ENCODE data around the gene SNRNP40.

The SNRNP40 gene

GRCh38 chr1:31318146-31318545, 21.6 kb upstream of the SNRNP40 start:
- ATAC-seq (ENCODE audit: low read depth) (no peak), DNase-seq (ENCODE audit: low spot score) (no peak)
- peaks cover 75% of the 10 kb centered on the region for H3K36me3 ChIP-seq (ENCODE audit: low read depth)
- H3K27me3 ChIP-seq (ENCODE audit: insufficient read depth, poor library complexity, severe bottlenecking): no peaks in the 10 kb centered on the region
- no peaks in the 10 kb centered on the region for H3K9me3 ChIP-seq (ENCODE audit: severe bottlenecking)
- H3K27ac ChIP-seq (ENCODE audit: poor library complexity, severe bottlenecking): no peak overlapping the region
- H3K4me1 ChIP-seq (ENCODE audit: insufficient read depth, poor library complexity, severe bottlenecking): no peaks in the 10 kb centered on the region
- no peak overlapping the region for H3K4me3 ChIP-seq (ENCODE audit: severe bottlenecking)
- TF ChIP-seq CTCF (IDR thresholded peaks at IDR 0.05; ENCODE audit: poor library complexity, severe bottlenecking): no peak

- no peaks in the 10 kb centered on the region for H3K4me1 ChIP-seq (ENCODE audit: insufficient read depth, poor library complexity, severe bottlenecking)
- no peak overlapping the region for H3K27ac ChIP-seq (ENCODE audit: poor library complexity, severe bottlenecking)
- H3K27me3 ChIP-seq (ENCODE audit: insufficient read depth, poor library complexity, severe bottlenecking): no peaks in the 10 kb centered on the region
- peaks cover 84% of the 10 kb centered on the region for H3K36me3 ChIP-seq (ENCODE audit: low read depth)
- H3K4me3 ChIP-seq (ENCODE audit: severe bottlenecking): no peak overlapping the region
- TF ChIP-seq CTCF (IDR thresholded peaks at IDR 0.05; ENCODE audit: poor library complexity, severe bottlenecking): no peak
- no peaks in the 10 kb centered on the region for H3K9me3 ChIP-seq (ENCODE audit: severe bottlenecking)
- no peak for DNase-seq (ENCODE audit: low spot score)
- ATAC-seq (ENCODE audit: low read depth): no peak
These were observed 19.3 kb upstream of the SNRNP40 start for GRCh38 chr1:31315902-31316301.

- H3K27ac ChIP-seq (ENCODE audit: poor library complexity, severe bottlenecking): no peak overlapping the region
- H3K4me3 ChIP-seq (ENCODE audit: severe bottlenecking): no peak overlapping the region
- H3K4me1 ChIP-seq (ENCODE audit: insufficient read depth, poor library complexity, severe bottlenecking): no peaks in the 10 kb centered on the region
- no peaks in the 10 kb centered on the region for H3K27me3 ChIP-seq (ENCODE audit: insufficient read depth, poor library complexity, severe bottlenecking)
- DNase-seq (ENCODE audit: low spot score): no peak
- no peak for TF ChIP-seq CTCF (IDR thresholded peaks at IDR 0.05; ENCODE audit: poor library complexity, severe bottlenecking)
- no peak for ATAC-seq (ENCODE audit: low read depth)
- peaks cover 66% of the 10 kb centered on the region for H3K36me3 ChIP-seq (ENCODE audit: low read depth)
- H3K9me3 ChIP-seq (ENCODE audit: severe bottlenecking): no peaks in the 10 kb centered on the region
These were observed 13.6 kb upstream of the SNRNP40 start for GRCh38 chr1:31310198-31310597.

GRCh38 chr1:31308036-31308435, 11.4 kb upstream of the SNRNP40 start:
- peaks cover 48% of the 10 kb centered on the region for H3K36me3 ChIP-seq (ENCODE audit: low read depth)
- H3K9me3 ChIP-seq (ENCODE audit: severe bottlenecking): no peaks in the 10 kb centered on the region
- no peak overlapping the region for H3K4me3 ChIP-seq (ENCODE audit: severe bottlenecking)
- no peak overlapping the region for H3K27ac ChIP-seq (ENCODE audit: poor library complexity, severe bottlenecking)
- H3K4me1 ChIP-seq (ENCODE audit: insufficient read depth, poor library complexity, severe bottlenecking): no peaks in the 10 kb centered on the region
- no peaks in the 10 kb centered on the region for H3K27me3 ChIP-seq (ENCODE audit: insufficient read depth, poor library complexity, severe bottlenecking)
- DNase-seq (ENCODE audit: low spot score): no peak
- no peak for ATAC-seq (ENCODE audit: low read depth)
- no peak for TF ChIP-seq CTCF (IDR thresholded peaks at IDR 0.05; ENCODE audit: poor library complexity, severe bottlenecking)

GRCh38 chr1:31306278-31306677, 9.7 kb upstream of the SNRNP40 start:
- DNase-seq (ENCODE audit: low spot score) (no peak), ATAC-seq (ENCODE audit: low read depth) (peak; percentile 100)
- Histone ChIP-seq H3K4me1 (ENCODE audit: insufficient read depth, poor library complexity, severe bottlenecking) (no peaks in the 10 kb centered on the region), H3K36me3 (ENCODE audit: low read depth) (peaks cover 33% of the 10 kb centered on the region), H3K4me3 (ENCODE audit: severe bottlenecking) (no peak overlapping the region), H3K27ac (ENCODE audit: poor library complexity, severe bottlenecking) (peak overlapping the region; percentile 45), H3K27me3 (ENCODE audit: insufficient read depth, poor library complexity, severe bottlenecking) (no peaks in the 10 kb centered on the region), H3K9me3 (ENCODE audit: severe bottlenecking) (no peaks in the 10 kb centered on the region)
- TF ChIP-seq CTCF (IDR thresholded peaks at IDR 0.05; ENCODE audit: poor library complexity, severe bottlenecking): no peak
